Measurements from ENCODE around the gene CADM1.

The CADM1 gene

DNA sequence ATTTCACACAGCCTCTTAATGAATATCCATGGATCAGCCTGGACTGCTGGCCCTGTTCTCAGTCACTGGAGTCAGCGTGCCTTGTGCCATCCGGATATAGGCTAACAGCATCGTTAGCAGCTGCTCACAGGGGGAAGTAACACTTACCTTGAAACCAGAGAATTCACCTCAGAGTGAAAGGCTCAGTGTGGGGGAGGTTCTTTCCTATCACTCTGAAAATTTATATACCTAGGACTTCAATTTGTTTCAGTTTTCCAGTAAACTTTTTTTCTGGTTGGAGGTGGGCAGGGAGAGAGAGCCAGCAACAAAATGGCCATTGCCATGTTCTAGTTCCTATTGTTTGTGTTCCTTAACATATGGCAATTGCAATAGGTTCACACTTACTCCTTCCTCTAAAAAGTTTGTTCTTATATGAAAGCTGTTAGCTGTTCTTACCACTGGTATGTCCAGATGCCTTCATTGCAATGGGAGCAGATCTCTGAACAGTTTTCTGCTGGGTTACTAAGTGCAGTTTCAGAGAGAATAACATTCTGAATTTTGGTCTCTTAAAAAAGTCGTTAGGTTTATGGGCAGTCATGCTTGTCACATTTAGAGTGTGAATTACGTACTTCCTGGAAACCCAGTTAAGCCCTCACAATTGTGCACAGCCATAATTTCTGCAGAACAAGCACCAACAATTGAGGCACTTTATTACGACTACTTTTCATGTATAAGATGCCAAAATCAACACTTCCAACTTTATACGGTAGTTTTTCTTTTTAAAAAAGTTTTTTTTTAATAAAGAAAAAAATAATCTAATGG, 247.6 kb downstream of the CADM1 start:
- Mint-ChIP-seq H3K4me3 (no peak overlapping the region), H3K9me3 (no peaks in the 10 kb centered on the region), H3K4me1 (ENCODE audit: low read depth) (no peaks in the 10 kb centered on the region), H3K36me3 (ENCODE audit: low read depth) (no peaks in the 10 kb centered on the region), H3K27ac (no peak overlapping the region), H3K27me3 (no peaks in the 10 kb centered on the region)

DNA sequence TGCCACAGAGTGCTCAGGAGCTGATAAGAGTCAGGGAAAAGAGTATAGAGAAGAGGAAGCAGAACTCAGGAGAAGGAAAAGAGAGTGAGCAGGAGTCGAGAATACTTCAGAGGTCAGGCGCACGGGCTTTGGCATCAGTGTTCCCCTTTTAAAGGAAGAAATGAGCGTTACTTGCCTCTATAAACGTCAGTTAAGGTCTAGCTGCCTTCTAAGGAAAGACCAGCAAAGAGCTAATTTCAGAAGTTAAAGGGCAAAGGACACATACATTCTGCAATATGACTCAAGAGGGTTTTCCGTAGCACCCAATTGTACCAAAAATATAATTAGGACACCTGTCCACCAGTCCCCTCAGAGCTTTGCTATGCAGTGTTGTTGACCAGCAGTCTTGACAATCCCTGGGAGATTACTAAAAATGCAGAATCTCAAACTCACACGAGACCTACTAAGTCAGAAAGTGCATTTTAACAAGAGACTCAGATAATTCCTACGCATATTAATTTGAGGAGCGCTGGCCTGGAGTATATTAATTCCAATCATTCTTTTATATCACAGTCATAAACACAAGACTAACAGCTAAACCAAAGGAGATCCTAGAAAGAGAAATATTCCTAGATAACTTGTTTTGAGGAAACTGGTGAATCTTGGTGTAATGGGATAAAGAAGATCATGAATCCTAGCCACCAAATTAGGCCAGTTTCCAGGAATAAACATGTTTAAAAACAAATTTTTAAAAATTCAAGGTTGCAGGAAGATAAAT, 249.0 kb downstream of the CADM1 start:
- H3K27me3 Mint-ChIP-seq, result no peaks in the 10 kb centered on the region
- H3K9me3 Mint-ChIP-seq, result no peaks in the 10 kb centered on the region
- no peak overlapping the region for H3K27ac Mint-ChIP-seq
- H3K36me3 Mint-ChIP-seq (ENCODE audit: low read depth), result no peaks in the 10 kb centered on the region
- H3K4me1 Mint-ChIP-seq (ENCODE audit: low read depth), result no peaks in the 10 kb centered on the region
- no peak overlapping the region for H3K4me3 Mint-ChIP-seq

- no peaks in the 10 kb centered on the region for H3K36me3 Mint-ChIP-seq (ENCODE audit: low read depth)
These were observed 253.1 kb downstream of the CADM1 start for GRCh38 chr11:115251126-115251525.

DNA sequence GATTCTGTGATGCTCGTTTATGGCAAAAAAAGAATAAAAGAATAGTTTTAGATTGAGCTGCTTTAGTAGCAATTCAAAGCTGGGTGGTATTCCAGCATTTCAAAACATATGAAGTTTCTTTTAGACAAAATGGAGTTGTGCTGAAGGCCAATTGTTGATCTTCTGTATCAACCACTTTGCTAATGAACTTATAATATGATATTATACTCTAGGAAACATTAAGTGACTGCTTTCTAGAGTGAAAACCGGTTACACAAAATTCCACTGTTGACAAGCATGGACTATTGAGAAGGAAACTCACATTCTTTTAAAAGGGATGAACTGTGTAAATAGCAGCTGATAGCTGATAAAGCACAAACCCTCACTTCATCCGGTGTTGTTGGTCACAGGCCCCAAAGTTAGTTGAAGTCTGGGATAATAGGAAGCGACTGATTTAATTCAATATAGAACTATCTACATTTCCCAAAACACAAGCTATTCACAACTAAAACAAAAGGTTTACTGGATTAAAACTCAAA, 255.1 kb downstream of the CADM1 start:
- Mint-ChIP-seq H3K4me1 (ENCODE audit: low read depth) (no peaks in the 10 kb centered on the region), H3K9me3 (no peaks in the 10 kb centered on the region), H3K27ac (no peak overlapping the region)

More at GRCh38 chr11:115251126-115251525, 253.1 kb downstream of the CADM1 start:
- no peak overlapping the region for H3K27ac Mint-ChIP-seq
- no peaks in the 10 kb centered on the region for H3K27me3 Mint-ChIP-seq
- H3K9me3 Mint-ChIP-seq, result no peaks in the 10 kb centered on the region
- H3K4me3 Mint-ChIP-seq, result no peak overlapping the region
- H3K4me1 Mint-ChIP-seq (ENCODE audit: low read depth), result no peaks in the 10 kb centered on the region

DNA sequence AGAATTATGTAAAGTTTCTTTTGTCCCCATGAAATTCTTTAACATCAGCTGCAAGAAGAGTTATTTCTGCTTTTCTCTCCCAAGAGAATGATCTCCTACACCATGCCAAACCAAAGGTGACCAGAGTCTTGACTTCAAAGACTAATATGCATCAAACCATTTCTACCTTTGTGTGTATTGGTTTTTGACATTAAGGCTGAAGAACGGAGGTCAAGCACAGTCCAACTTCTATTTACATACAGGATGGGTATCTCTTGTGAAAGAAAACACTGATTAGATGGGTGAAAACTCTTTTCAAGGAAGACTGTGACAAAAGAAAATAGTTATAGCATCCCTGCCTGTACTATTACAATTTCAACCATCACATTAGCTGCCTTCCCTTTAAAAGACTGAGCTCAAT, 256.3 kb downstream of the CADM1 start:
- Mint-ChIP-seq H3K4me1 (ENCODE audit: low read depth) (no peaks in the 10 kb centered on the region), H3K27me3 (no peaks in the 10 kb centered on the region), H3K4me3 (no peak overlapping the region), H3K27ac (no peak overlapping the region), H3K9me3 (no peaks in the 10 kb centered on the region), H3K36me3 (ENCODE audit: low read depth) (no peaks in the 10 kb centered on the region)

More for the DNA sequence above, 255.1 kb downstream of the CADM1 start:
- Mint-ChIP-seq H3K36me3 (ENCODE audit: low read depth) (no peaks in the 10 kb centered on the region), H3K27me3 (no peaks in the 10 kb centered on the region), H3K4me3 (no peak overlapping the region)

DNA sequence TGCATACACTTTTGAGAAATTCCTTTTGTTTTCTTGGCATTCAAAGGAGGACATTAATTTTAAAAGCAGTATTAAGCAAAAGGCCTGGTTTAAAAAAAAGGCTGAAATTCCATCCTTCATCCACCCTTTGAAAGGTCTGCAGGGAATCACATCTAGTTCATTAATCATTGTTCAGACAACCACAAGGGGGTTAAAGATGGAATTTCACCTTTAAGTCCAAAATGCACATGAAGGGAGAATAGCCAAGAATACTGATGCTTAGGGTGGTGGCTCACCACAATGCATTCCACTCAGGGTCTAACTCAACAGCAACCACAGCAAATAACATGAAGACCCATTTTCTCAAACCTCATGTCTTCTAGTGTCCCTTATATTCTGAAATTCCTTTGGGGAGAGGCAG, 256.9 kb downstream of the CADM1 start:
- Mint-ChIP-seq H3K4me1 (ENCODE audit: low read depth) (no peaks in the 10 kb centered on the region), H3K27ac (no peak overlapping the region), H3K27me3 (no peaks in the 10 kb centered on the region), H3K9me3 (no peaks in the 10 kb centered on the region), H3K4me3 (no peak overlapping the region), H3K36me3 (ENCODE audit: low read depth) (no peaks in the 10 kb centered on the region)

DNA sequence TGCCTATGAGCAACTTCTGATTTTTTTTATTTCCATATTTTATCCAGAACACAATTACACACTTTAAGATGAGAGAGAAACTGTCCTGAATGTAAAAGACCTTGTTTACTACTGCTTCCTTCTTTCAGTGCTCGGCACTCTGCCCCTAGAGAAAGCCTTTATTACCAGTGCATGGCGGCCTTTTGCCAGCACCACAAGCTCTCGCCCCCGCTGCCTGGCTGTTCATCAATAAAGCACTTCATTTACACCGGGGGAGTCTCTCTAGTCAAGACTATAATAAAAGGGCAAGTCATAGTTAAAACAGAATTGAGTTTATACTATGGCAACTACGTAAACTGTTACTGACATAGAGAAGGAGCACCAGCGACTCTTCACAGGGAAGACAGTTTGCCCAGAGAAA, 259.5 kb downstream of the CADM1 start:
- H3K4me3 Mint-ChIP-seq, result no peak overlapping the region
- H3K27me3 Mint-ChIP-seq, result no peaks in the 10 kb centered on the region
- H3K27ac Mint-ChIP-seq, result no peak overlapping the region
- no peaks in the 10 kb centered on the region for H3K36me3 Mint-ChIP-seq (ENCODE audit: low read depth)
- H3K9me3 Mint-ChIP-seq, result no peaks in the 10 kb centered on the region
- H3K4me1 Mint-ChIP-seq (ENCODE audit: low read depth), result no peaks in the 10 kb centered on the region

DNA sequence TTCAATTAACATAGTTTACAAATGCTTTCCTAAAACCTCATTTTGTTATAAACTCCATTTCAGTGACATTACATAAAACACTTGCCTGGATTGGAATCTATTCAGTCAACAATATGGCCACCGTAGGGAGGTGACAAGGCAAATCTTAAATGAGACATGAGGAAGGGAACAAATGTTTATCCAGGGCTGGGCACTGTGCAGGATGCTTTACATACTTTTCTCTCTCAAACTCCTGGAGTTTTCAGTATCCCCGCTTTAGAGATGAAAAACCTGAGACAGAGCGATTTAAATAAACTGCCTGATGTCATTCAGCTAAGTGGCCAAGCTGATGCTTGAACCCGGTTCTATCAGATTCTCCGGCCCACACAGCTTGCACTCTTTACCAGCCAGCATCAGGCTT, 259.9 kb downstream of the CADM1 start:
- H3K4me3 Mint-ChIP-seq, result no peak overlapping the region
- H3K9me3 Mint-ChIP-seq, result no peaks in the 10 kb centered on the region
- H3K27me3 Mint-ChIP-seq, result no peaks in the 10 kb centered on the region
- no peaks in the 10 kb centered on the region for H3K36me3 Mint-ChIP-seq (ENCODE audit: low read depth)
- no peak overlapping the region for H3K27ac Mint-ChIP-seq
- H3K4me1 Mint-ChIP-seq (ENCODE audit: low read depth), result no peaks in the 10 kb centered on the region

DNA sequence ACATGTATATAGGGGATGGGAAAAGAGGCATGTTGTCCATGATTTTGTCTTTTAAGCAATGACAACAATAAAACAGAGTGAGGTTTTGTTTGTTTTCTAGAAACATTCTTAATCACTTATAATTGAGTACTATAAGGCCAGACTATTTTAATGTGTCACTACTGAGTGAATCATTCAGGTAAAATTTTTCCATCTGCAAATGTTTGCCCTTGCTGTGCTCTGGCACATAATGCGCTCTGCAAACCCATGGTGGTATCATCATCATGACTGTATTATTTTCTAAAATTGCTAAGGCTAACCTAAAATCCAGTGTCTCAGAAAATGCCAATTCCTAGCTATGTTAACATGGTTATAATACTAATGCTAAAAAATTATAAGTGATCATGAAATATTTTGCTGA, 261.2 kb downstream of the CADM1 start:
- no peak overlapping the region for H3K4me3 Mint-ChIP-seq
- no peaks in the 10 kb centered on the region for H3K36me3 Mint-ChIP-seq (ENCODE audit: low read depth)
- H3K27me3 Mint-ChIP-seq, result no peaks in the 10 kb centered on the region
- H3K4me1 Mint-ChIP-seq (ENCODE audit: low read depth), result no peaks in the 10 kb centered on the region
- H3K27ac Mint-ChIP-seq, result no peak overlapping the region
- no peaks in the 10 kb centered on the region for H3K9me3 Mint-ChIP-seq

DNA sequence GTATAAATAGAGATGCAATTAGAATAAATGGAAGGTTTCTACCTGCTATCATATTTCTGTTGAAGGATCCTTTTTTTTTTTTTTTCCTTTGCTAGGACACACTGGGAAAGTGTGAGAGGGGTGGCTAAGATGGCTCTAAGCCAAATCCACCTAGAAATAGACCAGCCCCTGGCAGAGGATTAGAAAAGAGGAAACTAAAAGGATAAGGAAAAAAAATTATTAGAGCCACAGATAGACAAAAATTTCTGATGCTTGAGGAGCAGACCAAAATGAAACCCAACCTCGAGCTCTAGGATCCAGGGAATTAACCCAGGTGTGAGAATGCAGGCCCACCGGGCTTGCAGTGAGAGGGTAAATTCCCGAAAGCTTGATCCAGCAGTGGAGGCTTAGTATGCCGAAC, 262.3 kb downstream of the CADM1 start:
- H3K36me3 Mint-ChIP-seq (ENCODE audit: low read depth), result no peaks in the 10 kb centered on the region
- H3K4me3 Mint-ChIP-seq, result no peak overlapping the region
- H3K27me3 Mint-ChIP-seq, result no peaks in the 10 kb centered on the region
- H3K9me3 Mint-ChIP-seq, result no peaks in the 10 kb centered on the region
- H3K27ac Mint-ChIP-seq, result no peak overlapping the region
- H3K4me1 Mint-ChIP-seq (ENCODE audit: low read depth), result no peaks in the 10 kb centered on the region

GRCh38 chr11:115238791-115239190, 265.4 kb downstream of the CADM1 start:
- Mint-ChIP-seq H3K9me3 (no peaks in the 10 kb centered on the region), H3K27me3 (no peaks in the 10 kb centered on the region), H3K27ac (no peak overlapping the region), H3K4me3 (no peak overlapping the region), H3K4me1 (ENCODE audit: low read depth) (no peaks in the 10 kb centered on the region), H3K36me3 (ENCODE audit: low read depth) (no peaks in the 10 kb centered on the region)

DNA sequence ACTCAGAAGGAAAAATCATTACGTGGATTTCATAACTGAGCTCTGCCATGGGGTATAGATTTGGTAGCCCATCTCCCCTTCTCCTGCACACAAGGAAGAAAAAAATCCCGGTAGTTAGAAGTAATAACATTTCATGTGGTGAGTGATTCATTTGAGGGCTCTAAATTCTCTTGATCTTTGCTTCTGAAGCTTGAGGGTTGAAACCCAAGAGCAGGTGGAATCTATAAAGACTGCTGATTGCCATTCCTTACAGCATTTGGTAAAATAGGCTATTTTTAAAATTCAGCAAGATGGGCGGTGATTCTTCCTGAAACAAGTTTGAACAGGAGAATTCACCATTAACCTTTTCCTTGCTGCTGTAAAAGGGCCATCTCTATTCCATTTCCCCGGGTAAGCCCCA, 266.1 kb downstream of the CADM1 start:
- Mint-ChIP-seq H3K4me1 (ENCODE audit: low read depth) (no peaks in the 10 kb centered on the region), H3K27ac (no peak overlapping the region), H3K27me3 (peaks cover 4% of the 10 kb centered on the region), H3K36me3 (ENCODE audit: low read depth) (no peaks in the 10 kb centered on the region), H3K4me3 (no peak overlapping the region), H3K9me3 (no peaks in the 10 kb centered on the region)

DNA sequence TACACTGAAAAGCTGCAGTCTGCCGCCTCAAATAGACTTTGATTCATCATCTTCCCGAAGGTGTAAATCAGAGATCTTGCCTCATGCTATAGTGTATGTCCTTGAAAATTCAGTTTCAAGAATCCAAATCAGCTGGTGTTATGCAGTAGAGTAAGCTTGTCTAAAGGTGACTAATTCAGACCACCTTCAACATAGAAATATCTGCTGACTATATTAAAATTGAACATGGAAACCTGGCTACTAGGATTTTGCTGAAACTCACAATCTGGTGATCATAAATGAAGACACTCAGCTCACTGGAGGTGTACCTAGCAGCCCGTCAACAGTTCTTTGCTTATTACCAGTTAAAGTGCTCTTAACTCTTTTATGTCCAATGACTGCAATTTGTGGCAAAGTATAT, 266.6 kb downstream of the CADM1 start:
- Mint-ChIP-seq H3K36me3 (ENCODE audit: low read depth) (no peaks in the 10 kb centered on the region), H3K9me3 (no peaks in the 10 kb centered on the region), H3K27ac (no peak overlapping the region), H3K4me3 (no peak overlapping the region), H3K27me3 (peaks cover 4% of the 10 kb centered on the region), H3K4me1 (ENCODE audit: low read depth) (no peaks in the 10 kb centered on the region)

DNA sequence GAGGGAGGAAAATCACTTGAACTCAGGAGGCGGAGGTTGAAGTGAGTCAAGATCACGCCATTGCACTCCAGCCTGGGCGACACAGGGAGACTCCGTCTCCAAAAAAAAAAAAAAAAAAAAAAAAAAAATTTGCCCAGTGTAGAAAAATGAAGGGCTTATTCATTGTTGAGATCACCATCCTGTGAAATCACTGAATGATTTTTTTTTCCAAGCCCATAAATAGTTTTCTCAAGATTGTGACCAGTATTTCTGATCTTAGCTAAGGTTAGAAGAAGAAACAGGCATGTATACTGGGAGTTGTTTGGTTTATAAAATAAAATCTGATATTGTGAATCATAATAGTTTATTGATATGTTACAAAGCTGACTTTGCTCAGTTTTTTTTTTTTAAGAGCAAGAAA, 269.4 kb downstream of the CADM1 start:
- Mint-ChIP-seq H3K9me3 (no peaks in the 10 kb centered on the region), H3K36me3 (ENCODE audit: low read depth) (no peaks in the 10 kb centered on the region), H3K4me1 (ENCODE audit: low read depth) (no peaks in the 10 kb centered on the region), H3K27me3 (peaks cover 5% of the 10 kb centered on the region), H3K4me3 (no peak overlapping the region), H3K27ac (no peak overlapping the region)

DNA sequence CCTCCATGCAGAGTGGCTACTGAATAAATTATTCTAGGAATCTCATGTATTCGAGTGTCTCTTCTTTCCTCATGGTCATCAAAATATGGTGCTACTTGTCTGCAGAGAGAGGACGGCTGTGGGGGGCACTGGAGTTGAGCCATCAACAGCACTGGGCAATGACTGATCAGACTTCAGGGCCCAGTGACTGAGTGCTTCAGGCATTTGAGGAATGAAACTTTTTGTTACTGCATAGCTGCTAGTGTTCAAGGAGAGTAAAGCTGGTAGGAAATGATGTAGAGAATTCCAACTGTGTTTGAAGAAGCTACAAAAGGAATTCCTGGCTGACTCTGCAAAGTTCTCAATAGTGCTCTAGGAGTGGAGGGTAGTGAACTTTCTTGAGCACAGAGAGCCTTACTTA, 277.7 kb downstream of the CADM1 start:
- no peaks in the 10 kb centered on the region for H3K9me3 Mint-ChIP-seq
- peaks cover 3% of the 10 kb centered on the region for H3K27me3 Mint-ChIP-seq
- H3K27ac Mint-ChIP-seq, result no peak overlapping the region
- no peak overlapping the region for H3K4me3 Mint-ChIP-seq
- H3K36me3 Mint-ChIP-seq (ENCODE audit: low read depth), result no peaks in the 10 kb centered on the region
- peaks cover 17% of the 10 kb centered on the region for H3K4me1 Mint-ChIP-seq (ENCODE audit: low read depth)
